Measurements from ENCODE around the gene FOXS1. TPM values are rescaled to one million over a fixed set of nuclear protein-coding genes. Genes with fewer than 3 reads are reported as not detected.

The FOXS1 gene
- total RNA-seq, 1 donor from 2014 or later, result not detected

DNA sequence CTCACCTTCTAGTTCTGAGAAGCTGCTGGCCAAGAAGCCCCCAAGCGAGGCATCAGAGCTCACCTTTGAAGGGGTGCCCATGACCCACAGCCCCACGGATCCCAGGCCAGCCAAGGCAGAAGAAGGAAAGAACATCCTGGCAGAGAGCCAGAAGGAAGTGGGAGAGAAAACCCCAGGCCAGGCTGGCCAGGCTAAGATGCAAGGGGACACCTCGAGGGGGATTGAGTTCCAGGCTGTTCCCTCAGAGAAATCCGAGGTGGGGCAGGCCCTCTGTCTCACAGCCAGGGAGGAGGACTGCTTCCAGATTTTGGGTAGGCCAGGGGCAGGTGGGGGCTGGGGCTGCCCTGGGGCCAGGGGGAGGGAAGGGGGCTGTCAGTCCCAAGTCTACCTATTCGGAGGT lies 24.0 kb downstream of the FOXS1 start:
- no peak for TF ChIP-seq EZH2phosphoT487 (IDR thresholded peaks at IDR 0.05)
- TF ChIP-seq, protein P1, sequence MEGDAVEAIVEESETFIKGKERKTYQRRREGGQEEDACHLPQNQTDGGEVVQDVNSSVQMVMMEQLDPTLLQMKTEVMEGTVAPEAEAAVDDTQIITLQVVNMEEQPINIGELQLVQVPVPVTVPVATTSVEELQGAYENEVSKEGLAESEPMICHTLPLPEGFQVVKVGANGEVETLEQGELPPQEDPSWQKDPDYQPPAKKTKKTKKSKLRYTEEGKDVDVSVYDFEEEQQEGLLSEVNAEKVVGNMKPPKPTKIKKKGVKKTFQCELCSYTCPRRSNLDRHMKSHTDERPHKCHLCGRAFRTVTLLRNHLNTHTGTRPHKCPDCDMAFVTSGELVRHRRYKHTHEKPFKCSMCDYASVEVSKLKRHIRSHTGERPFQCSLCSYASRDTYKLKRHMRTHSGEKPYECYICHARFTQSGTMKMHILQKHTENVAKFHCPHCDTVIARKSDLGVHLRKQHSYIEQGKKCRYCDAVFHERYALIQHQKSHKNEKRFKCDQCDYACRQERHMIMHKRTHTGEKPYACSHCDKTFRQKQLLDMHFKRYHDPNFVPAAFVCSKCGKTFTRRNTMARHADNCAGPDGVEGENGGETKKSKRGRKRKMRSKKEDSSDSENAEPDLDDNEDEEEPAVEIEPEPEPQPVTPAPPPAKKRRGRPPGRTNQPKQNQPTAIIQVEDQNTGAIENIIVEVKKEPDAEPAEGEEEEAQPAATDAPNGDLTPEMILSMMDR (IDR thresholded peaks at IDR 0.05), result no peak
- no peak for TF ChIP-seq EZH2 (IDR thresholded peaks at IDR 0.05)

DNA sequence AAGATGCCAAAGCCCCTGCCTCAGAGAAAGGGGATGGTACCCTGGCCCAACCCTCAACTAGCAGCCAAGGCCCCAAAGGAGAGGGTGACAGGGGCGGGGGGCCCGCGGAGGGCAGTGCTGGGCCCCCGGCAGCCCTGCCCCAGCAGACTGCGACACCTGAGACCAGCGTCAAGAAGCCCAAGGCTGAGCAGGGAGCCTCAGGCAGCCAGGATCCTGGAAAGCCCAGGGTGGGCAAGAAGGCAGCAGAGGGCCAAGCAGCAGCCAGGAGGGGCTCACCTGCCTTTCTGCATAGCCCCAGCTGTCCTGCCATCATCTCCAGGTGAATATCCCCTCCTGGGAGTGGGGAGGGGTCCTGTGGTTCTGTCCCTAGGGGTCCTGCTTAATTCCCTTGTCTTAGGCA lies 25.2 kb downstream of the FOXS1 start:
- no peak for DNase-seq (ENCODE audit: low spot score)
- Histone ChIP-seq H3K4me1 (peaks cover 2% of the 10 kb centered on the region), H3K36me3 (no peaks in the 10 kb centered on the region), H3K4me2 (no peak overlapping the region), H3K9ac (no peak overlapping the region), H2AFZ (replicated peaks) (no peak overlapping the region), H3K9me3 (ENCODE audit: low read depth) (no peaks in the 10 kb centered on the region), H3K27me3 (no peaks in the 10 kb centered on the region), H3K27ac (no peak overlapping the region), H3K79me2 (ENCODE audit: low read depth) (no peaks in the 10 kb centered on the region), H3K4me3 (no peak overlapping the region), H4K20me1 (ENCODE audit: low read depth) (no peaks in the 10 kb centered on the region), H3F3A (ENCODE audit: low read depth) (peaks cover 3% of the 10 kb centered on the region)
- Mint-ChIP-seq H3K36me3 (no peaks in the 10 kb centered on the region), H3K4me1 (peaks cover 14% of the 10 kb centered on the region), H3K9me3 (no peaks in the 10 kb centered on the region), H3K4me3 (no peak overlapping the region), H3K27me3 (ENCODE audit: insufficient read depth, low read depth) (no peaks in the 10 kb centered on the region), H3K27ac (no peak overlapping the region)
- TF ChIP-seq, protein P1 (IDR thresholded peaks at IDR 0.05), result no peak
- no peak for TF ChIP-seq EZH2phosphoT487 (IDR thresholded peaks at IDR 0.05)
- TF ChIP-seq EZH2 (IDR thresholded peaks at IDR 0.05), result no peak

More for the DNA sequence above, 24.0 kb downstream of the FOXS1 start:
- H3K4me3 ChIP-seq, result no peak overlapping the region
- DNase-seq (ENCODE audit: low spot score), result no peak
- no peak overlapping the region for H3K4me2 ChIP-seq
- H3K79me2 ChIP-seq (ENCODE audit: low read depth), result no peaks in the 10 kb centered on the region
- Mint-ChIP-seq H3K9me3 (no peaks in the 10 kb centered on the region), H3K4me3 (no peak overlapping the region), H3K27ac (peak overlapping the region; percentile 30), H3K27me3 (ENCODE audit: insufficient read depth, low read depth) (no peaks in the 10 kb centered on the region), H3K36me3 (no peaks in the 10 kb centered on the region), H3K4me1 (peaks cover 14% of the 10 kb centered on the region)
- H3K27ac ChIP-seq, result no peak overlapping the region
- no peak overlapping the region for H2AFZ ChIP-seq (replicated peaks)
- no peak overlapping the region for H3K9ac ChIP-seq
- no peaks in the 10 kb centered on the region for H3K4me1 ChIP-seq
- H3K36me3 ChIP-seq, result no peaks in the 10 kb centered on the region
- H3F3A ChIP-seq (ENCODE audit: low read depth), result no peaks in the 10 kb centered on the region
- H3K27me3 ChIP-seq, result no peaks in the 10 kb centered on the region
- no peaks in the 10 kb centered on the region for H3K9me3 ChIP-seq (ENCODE audit: low read depth)
- H4K20me1 ChIP-seq (ENCODE audit: low read depth), result no peaks in the 10 kb centered on the region

DNA sequence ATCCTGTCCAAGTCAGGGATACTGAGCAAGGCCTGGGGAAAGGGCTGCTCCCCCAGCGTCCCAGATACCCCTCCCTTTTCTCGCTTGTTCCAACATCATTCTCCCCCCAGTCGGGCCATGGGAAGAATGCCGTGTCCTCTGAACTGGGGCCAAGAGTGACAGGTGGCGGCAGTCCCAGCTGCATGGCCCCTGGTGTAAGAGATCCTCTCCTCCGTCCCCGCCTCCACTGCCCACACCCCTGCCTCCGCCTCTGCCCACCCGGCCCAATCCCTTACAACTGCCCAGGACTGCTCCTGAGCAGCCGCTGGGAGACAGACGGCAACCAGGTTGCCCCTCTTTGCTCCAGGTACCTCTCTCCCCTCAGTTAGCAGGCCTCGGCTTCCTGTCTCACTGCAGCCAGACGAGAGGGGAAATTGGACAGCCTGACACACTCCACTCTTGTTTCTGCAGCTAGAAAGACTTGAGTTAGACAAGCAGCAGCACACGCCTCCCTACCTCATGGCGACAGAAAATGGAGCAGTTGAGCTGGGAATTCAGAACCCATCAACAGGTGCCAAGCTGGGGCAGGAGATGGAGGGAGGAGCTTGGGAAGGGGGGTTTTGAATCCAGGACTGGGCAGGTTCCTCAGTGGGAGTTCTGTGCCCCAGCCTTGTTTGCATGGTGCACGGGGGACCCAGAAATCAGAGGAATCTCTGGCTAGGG lies 26.2 kb downstream of the FOXS1 start, which contains the start of gene MYLK2:
TSS of gene MYLK2 (plus strand) at position 274 of the 702 bp plus-strand sequence. CDS start at position 499, 225 bp downstream.
- H3K79me2 ChIP-seq (ENCODE audit: low read depth), result no peaks in the 10 kb centered on the region
- H3K9me3 Mint-ChIP-seq, result no peaks in the 10 kb centered on the region
- no peaks in the 10 kb centered on the region for H3K36me3 Mint-ChIP-seq
- peaks cover 6% of the 10 kb centered on the region for H3K4me1 ChIP-seq
- no peaks in the 10 kb centered on the region for H3K27me3 ChIP-seq
- no peak within 1 kb of the TSS for H3K27ac Mint-ChIP-seq
- H3K9ac ChIP-seq, result no peak within 1 kb of the TSS
- H3K27me3 Mint-ChIP-seq (ENCODE audit: insufficient read depth, low read depth), result no peaks in the 10 kb centered on the region
- TF ChIP-seq EZH2phosphoT487 (IDR thresholded peaks at IDR 0.05) (no peak), EZH2 (IDR thresholded peaks at IDR 0.05) (no peak)
- TF ChIP-seq, protein P1 (IDR thresholded peaks at IDR 0.05), result no peak
- DNase-seq (ENCODE audit: low spot score), result no peak
- H3K27ac ChIP-seq, result no peak within 1 kb of the TSS
- no peaks in the 10 kb centered on the region for H4K20me1 ChIP-seq (ENCODE audit: low read depth)
- H3K9me3 ChIP-seq (ENCODE audit: low read depth), result no peaks in the 10 kb centered on the region
- no peak within 1 kb of the TSS for H3K4me2 ChIP-seq
- no peaks in the 10 kb centered on the region for H3K36me3 ChIP-seq
- no peak within 1 kb of the TSS for H2AFZ ChIP-seq (replicated peaks)
- no peak within 1 kb of the TSS for H3K4me3 ChIP-seq
- H3K4me3 Mint-ChIP-seq, result no peak within 1 kb of the TSS
- H3F3A ChIP-seq (ENCODE audit: low read depth), result peaks cover 6% of the 10 kb centered on the region
- H3K4me1 Mint-ChIP-seq, result peaks cover 17% of the 10 kb centered on the region

Data from neural progenitor cell (in vitro differentiated cells).